Epithelial cell of esophagus (primary cell): ENCODE results near the gene SMARCB1.

Experiments
- DNase-seq: peaks from one replicate; pipeline ENCODE4 v3.0.0; 2010; ENCODE audit warnings: low read depth
- H3K4me3 ChIP-seq: 2 replicates; pipeline ENCODE4 v1.5.1; 2011; ENCODE audit warnings: mild to moderate bottlenecking, low read length, control low read depth
- CTCF ChIP-seq: IDR thresholded peaks from 2 replicates; pipeline ENCODE4 v1.5.1; 2011; ENCODE audit warnings: low read depth, mild to moderate bottlenecking, low read length, control low read depth, inconsistent platforms; ENCODE audit not compliant: insufficient read depth; ENCODE audit errors: missing control alignments

The SMARCB1 gene

GRCh38 chr22:23767303-23767672 is 19.5 kb upstream of the SMARCB1 start:
- H3K4me3 ChIP-seq: peak overlapping the region; percentile 67
- no peak for TF ChIP-seq CTCF

GRCh38 chr22:23767673-23768548 is 18.9 kb upstream of the SMARCB1 start, which contains the start of gene CHCHD10:
Gene CHCHD10 (minus strand): TSS chr22:23767972. CDS start chr22:23767874, 98 bp downstream.
- peak; percentile 67 for DNase-seq
- H3K4me3 ChIP-seq: peak within 1 kb of the TSS; percentile 67
- TF ChIP-seq CTCF: peak; percentile 72

More at GRCh38 chr22:23767303-23767672, 19.5 kb upstream of the SMARCB1 start:
- DNase-seq: no peak

- no peak for TF ChIP-seq CTCF
- no peak for DNase-seq
- H3K4me3 ChIP-seq: no peak overlapping the region
Measured at GRCh38 chr22:23769321-23769965, 17.3 kb upstream of the SMARCB1 start.

- peak overlapping the region; percentile 32 for H3K4me3 ChIP-seq
- no peak for DNase-seq
- no peak for TF ChIP-seq CTCF
Measured at GRCh38 chr22:23772315-23772648, 14.5 kb upstream of the SMARCB1 start.

- TF ChIP-seq CTCF: no peak
- H3K4me3 ChIP-seq: peak within 1 kb of the TSS; percentile 32
- DNase-seq: peak; percentile 17
Measured at GRCh38 chr22:23772649-23773473, 13.9 kb upstream of the SMARCB1 start, which contains the start of gene MMP11. Gene MMP11 (plus strand): TSS chr22:23772849. CDS start chr22:23772871, 22 bp downstream.

- H3K4me3 ChIP-seq: no peak overlapping the region
- no peak for DNase-seq
- no peak for TF ChIP-seq CTCF
Measured at GRCh38 chr22:23773483-23774113, 13.2 kb upstream of the SMARCB1 start.
